NCI-H1105 treated with DMSO at 0.1 percent for 48 hours (cell line): ENCODE data around the gene MS4A4A.

Source experiments
- DNase-seq: peaks from one replicate; lab custom pipeline; 2025; lab: John Stamatoyannopoulos, UW

Gene MS4A4A

DNA sequence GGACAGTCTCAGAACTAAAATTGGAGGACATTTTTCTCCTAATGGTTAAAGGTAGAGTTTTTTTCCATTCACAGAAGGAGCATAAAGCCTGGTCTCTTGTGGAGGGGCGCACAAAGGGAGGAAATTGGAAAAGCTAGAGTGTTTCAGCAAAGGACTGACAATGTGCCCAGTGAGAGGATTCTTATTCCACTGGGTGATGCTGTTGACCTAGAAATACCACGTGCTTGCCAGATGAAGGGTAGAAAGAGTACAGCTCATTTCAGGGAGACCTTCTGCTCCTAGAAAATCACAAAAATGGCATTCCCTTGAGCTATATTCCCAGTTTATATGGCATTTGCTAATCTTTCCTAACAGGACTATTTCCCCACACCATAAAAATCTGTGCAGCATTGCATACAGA, 67.7 kb downstream of the MS4A4A start:
- DNase-seq = no peak

DNA sequence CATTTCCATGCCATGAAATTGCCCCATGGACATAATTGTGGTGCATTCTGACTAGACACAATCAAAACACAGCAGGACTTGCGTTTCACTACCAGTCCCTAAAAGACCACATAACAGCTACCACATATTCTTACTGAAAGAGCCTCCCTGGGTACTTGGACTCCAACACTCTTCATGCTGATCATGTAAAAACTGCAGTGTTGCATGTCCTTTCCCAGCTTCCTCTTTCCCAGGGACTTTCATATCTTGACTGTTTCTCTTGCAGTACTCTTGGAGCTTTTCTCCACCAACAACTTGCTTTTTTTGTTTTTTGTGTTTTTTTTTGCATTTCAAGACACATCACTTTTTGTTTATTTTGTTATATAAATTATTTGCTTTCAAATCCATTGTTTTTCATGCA, 69.5 kb downstream of the MS4A4A start:
- no peak for DNase-seq

DNA sequence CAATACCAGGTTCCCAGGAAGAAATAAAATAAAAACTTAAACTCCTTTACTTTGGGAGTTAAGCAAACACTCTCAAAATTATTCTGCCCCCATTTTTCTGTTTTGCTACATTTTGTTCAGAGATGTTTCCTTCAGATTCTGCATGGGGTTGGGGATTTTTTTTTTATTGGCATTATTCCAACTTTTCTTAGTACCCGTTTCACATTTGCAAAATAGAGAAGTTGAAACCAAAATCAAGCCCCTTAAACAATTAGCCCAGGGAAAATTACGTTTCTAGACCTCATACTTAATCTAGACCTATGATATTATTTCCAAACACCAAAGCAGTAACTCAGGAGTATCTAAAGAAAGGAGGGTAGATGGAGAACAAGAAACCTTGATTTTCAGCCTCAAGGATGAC, 77.3 kb downstream of the MS4A4A start:
- no peak for DNase-seq
